ENCODE measurements around the gene PTGDS. TPM values are rescaled to one million over a fixed set of nuclear protein-coding genes. Genes with fewer than 3 reads are reported as not detected.

The PTGDS gene
- total and polyA plus RNA-seq, 2 donors (not counting 1 experiment from before 2014, with no cell fraction given) = 0.13 TPM; not detected in 1

GRCh38 chr9:136962701-136963248 is 14.5 kb upstream of the PTGDS start:
- TF ChIP-seq, protein P1, sequence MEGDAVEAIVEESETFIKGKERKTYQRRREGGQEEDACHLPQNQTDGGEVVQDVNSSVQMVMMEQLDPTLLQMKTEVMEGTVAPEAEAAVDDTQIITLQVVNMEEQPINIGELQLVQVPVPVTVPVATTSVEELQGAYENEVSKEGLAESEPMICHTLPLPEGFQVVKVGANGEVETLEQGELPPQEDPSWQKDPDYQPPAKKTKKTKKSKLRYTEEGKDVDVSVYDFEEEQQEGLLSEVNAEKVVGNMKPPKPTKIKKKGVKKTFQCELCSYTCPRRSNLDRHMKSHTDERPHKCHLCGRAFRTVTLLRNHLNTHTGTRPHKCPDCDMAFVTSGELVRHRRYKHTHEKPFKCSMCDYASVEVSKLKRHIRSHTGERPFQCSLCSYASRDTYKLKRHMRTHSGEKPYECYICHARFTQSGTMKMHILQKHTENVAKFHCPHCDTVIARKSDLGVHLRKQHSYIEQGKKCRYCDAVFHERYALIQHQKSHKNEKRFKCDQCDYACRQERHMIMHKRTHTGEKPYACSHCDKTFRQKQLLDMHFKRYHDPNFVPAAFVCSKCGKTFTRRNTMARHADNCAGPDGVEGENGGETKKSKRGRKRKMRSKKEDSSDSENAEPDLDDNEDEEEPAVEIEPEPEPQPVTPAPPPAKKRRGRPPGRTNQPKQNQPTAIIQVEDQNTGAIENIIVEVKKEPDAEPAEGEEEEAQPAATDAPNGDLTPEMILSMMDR (IDR thresholded peaks at IDR 0.05) = no peak
- TF ChIP-seq EZH2 (IDR thresholded peaks at IDR 0.05; ENCODE audit: borderline replicate concordance, insufficient read depth, low read depth, low read length, poor library complexity, severe bottlenecking) = no peak
- ChIA-PET CTCF (no interaction called here), POLR2A (no interaction called here)
- no peak overlapping the region for H3K4me3 ChIP-seq (ENCODE audit: control extremely low read depth in 1 of 5, extremely low read depth in 1 of 5, insufficient read depth in 1 of 5, low read depth in 2 of 5, low read length in 4 of 5)
- no peak for ATAC-seq (ENCODE audit: low read depth)
- no peaks in the 10 kb centered on the region for H3K36me3 ChIP-seq (replicated peaks in 1 of 2; ENCODE audit: control extremely low read depth in 1 of 2, control insufficient read depth in 1 of 2, extremely low read depth in 1 of 2, insufficient read depth in 2 of 2, low read length in 1 of 2)
- H2AFZ ChIP-seq (ENCODE audit: insufficient read depth, low read depth, low read length, poor library complexity, severe bottlenecking) = no peak overlapping the region
- intact Hi-C loops (cut with micrococcal nuclease) = no loop called here
- H3K27me3 Mint-ChIP-seq = peaks cover 5% of the 10 kb centered on the region
- no peak for DNase-seq
- H3K9me3 Mint-ChIP-seq (ENCODE audit: insufficient read depth) = no peaks in the 10 kb centered on the region
- H3K9me3 ChIP-seq (ENCODE audit: control extremely low read depth in 1 of 3, control insufficient read depth in 2 of 3, insufficient read depth in 1 of 3, low read length in 2 of 3) = peaks cover 0 to 2% (median 0%) of the 10 kb centered on the region in 3 donors
- no peak overlapping the region for H3K9ac ChIP-seq (ENCODE audit: low read length)
- peaks cover 11% of the 10 kb centered on the region for H3K4me1 Mint-ChIP-seq
- peak overlapping the region; percentile 61 for H3K27ac Mint-ChIP-seq
- H4K20me1 ChIP-seq (ENCODE audit: control insufficient read depth, insufficient read depth, low read length, poor library complexity, severe bottlenecking) = no peaks in the 10 kb centered on the region
- 82% methylated on average over 7 of the region's 11 CpGs for WGBS (ENCODE audit: insufficient coverage)
- H3K27me3 ChIP-seq (replicated peaks in 1 of 4; ENCODE audit: control extremely low read depth in 1 of 4, control insufficient read depth in 3 of 4, insufficient read depth in 4 of 4, low read length in 3 of 4) = peaks cover 0 to 7% (median under 1%) of the 10 kb centered on the region in 4 experiments
- no peak overlapping the region for H3K4me3 Mint-ChIP-seq
- peaks cover 5 to 10% of the 10 kb centered on the region in 2 donors for H3K4me1 ChIP-seq (ENCODE audit: control insufficient read depth in 2 of 2, insufficient read depth in 2 of 2, low read length in 2 of 2)
- no peak overlapping the region for H3K4me2 ChIP-seq (replicated peaks; ENCODE audit: low read depth, low read length, poor library complexity, severe bottlenecking)
- no peaks in the 10 kb centered on the region for H3K79me2 ChIP-seq (ENCODE audit: control insufficient read depth, insufficient read depth, low read length)
- H3K27ac ChIP-seq (ENCODE audit: low read length in 2 of 2) = no peak overlapping the region

DNA sequence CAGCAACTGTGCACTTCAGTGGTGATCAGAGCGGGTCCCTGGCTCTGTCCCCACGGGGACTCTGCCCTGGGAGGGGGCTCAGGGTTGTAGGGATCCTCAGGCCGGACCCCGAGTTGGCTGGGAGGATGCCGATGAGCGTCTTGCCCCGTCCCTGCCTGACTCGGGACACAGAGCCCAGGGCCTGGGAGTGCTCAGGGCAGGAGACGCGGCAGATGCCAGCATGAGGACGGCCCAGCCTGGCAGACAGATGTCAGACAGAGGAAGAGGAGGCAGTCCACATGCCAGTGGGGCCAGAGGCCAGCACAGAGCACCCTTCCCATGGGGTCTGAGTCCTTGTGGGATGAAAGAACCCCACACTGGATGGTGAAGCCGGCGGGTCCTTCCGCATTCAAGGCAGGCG is 14.0 kb upstream of the PTGDS start:
- Histone ChIP-seq H2AFZ (ENCODE audit: insufficient read depth, low read depth, low read length, poor library complexity, severe bottlenecking) (no peak overlapping the region), H3K36me3 (replicated peaks in 1 of 2; ENCODE audit: control extremely low read depth in 1 of 2, control insufficient read depth in 1 of 2, extremely low read depth in 1 of 2, insufficient read depth in 2 of 2, low read length in 1 of 2) (no peaks in the 10 kb centered on the region), H3K9me3 (ENCODE audit: control extremely low read depth in 1 of 3, control insufficient read depth in 2 of 3, insufficient read depth in 1 of 3, low read length in 2 of 3) (peaks cover 0 to 2% (median 0%) of the 10 kb centered on the region in 3 donors), H3K4me2 (replicated peaks; ENCODE audit: low read depth, low read length, poor library complexity, severe bottlenecking) (no peak overlapping the region), H4K20me1 (ENCODE audit: control insufficient read depth, insufficient read depth, low read length, poor library complexity, severe bottlenecking) (no peaks in the 10 kb centered on the region), H3K4me3 (ENCODE audit: control extremely low read depth in 1 of 5, extremely low read depth in 1 of 5, insufficient read depth in 1 of 5, low read depth in 2 of 5, low read length in 4 of 5) (no peak overlapping the region), H3K4me1 (ENCODE audit: control insufficient read depth in 2 of 2, insufficient read depth in 2 of 2, low read length in 2 of 2) (peaks cover 5 to 10% of the 10 kb centered on the region in 2 donors), H3K79me2 (ENCODE audit: control insufficient read depth, insufficient read depth, low read length) (no peaks in the 10 kb centered on the region), H3K9ac (ENCODE audit: low read length) (no peak overlapping the region), H3K27ac (ENCODE audit: low read length in 2 of 2) (no peak overlapping the region), H3K27me3 (replicated peaks in 1 of 4; ENCODE audit: control extremely low read depth in 1 of 4, control insufficient read depth in 3 of 4, insufficient read depth in 4 of 4, low read length in 3 of 4) (peaks cover 0 to 7% (median under 1%) of the 10 kb centered on the region in 4 experiments)
- WGBS (ENCODE audit: insufficient coverage) = 91% methylated on average over 15 of the region's 15 CpGs
- Mint-ChIP-seq H3K27ac (no peak overlapping the region), H3K4me3 (no peak overlapping the region), H3K27me3 (peaks cover 5% of the 10 kb centered on the region), H3K9me3 (ENCODE audit: insufficient read depth) (no peaks in the 10 kb centered on the region), H3K4me1 (peaks cover 11% of the 10 kb centered on the region)
- POLR2A ChIA-PET = no interaction called here
- no peak for DNase-seq
- TF ChIP-seq EZH2 (IDR thresholded peaks at IDR 0.05; ENCODE audit: borderline replicate concordance, insufficient read depth, low read depth, low read length, poor library complexity, severe bottlenecking) = no peak
- TF ChIP-seq, protein P1 (IDR thresholded peaks at IDR 0.05) = no peak
- intact Hi-C loops (cut with micrococcal nuclease) = no loop called here
- ATAC-seq (ENCODE audit: low read depth) = no peak
- CTCF ChIA-PET = no interaction called here

Data from B cell (primary cell).